Measurements from ENCODE around the gene DENND1A. TPM values are rescaled to one million over a fixed set of nuclear protein-coding genes. Genes with fewer than 3 reads are reported as not detected.

Gene DENND1A
- total and polyA plus RNA-seq, 7 donors = 12.8 to 33.2 (median 19.2) TPM

- WGBS, 2 donors = 28 to 71% methylated on average over 7 of the region's 7 CpGs
- intact Hi-C loops (cut with DNase I) = no loop called here
- DNase-seq = no peak
- TF ChIP-seq EP300 (IDR thresholded peaks at IDR 0.05) (no peak), POLR2A (IDR thresholded peaks at IDR 0.05) (no peak), CTCF (IDR thresholded peaks at IDR 0.05) (no peak), POLR2AphosphoS5 (IDR thresholded peaks at IDR 0.05) (no peak)
- Histone ChIP-seq H3K9me3 (peaks cover 0 to under 1% (median 0%) of the 10 kb centered on the region in 4 donors), H3K27ac (no peak overlapping the region), H3K4me1 (peaks cover 0 to 11% (median 3%) of the 10 kb centered on the region in 4 donors), H3K4me3 (no peak overlapping the region), H3K27me3 (no peaks in the 10 kb centered on the region), H3K36me3 (no peaks in the 10 kb centered on the region)
Measured at GRCh38 chr9:123834889-123835562, 94.9 kb downstream of the DENND1A start.

GRCh38 chr9:123834218-123834888 lies 95.6 kb downstream of the DENND1A start:
- TF ChIP-seq EP300 (IDR thresholded peaks at IDR 0.05) = no peak
- no peak for TF ChIP-seq CTCF (IDR thresholded peaks at IDR 0.05)
- no peak for TF ChIP-seq POLR2AphosphoS5 (IDR thresholded peaks at IDR 0.05)
- TF ChIP-seq POLR2A (IDR thresholded peaks at IDR 0.05) = no peak
- Histone ChIP-seq H3K4me1 (peaks cover 0 to 11% (median 3%) of the 10 kb centered on the region in 4 donors), H3K36me3 (no peaks in the 10 kb centered on the region), H3K27ac (no peak overlapping the region), H3K4me3 (no peak overlapping the region), H3K9me3 (peaks cover 0 to 2% (median 0%) of the 10 kb centered on the region in 4 donors), H3K27me3 (no peaks in the 10 kb centered on the region)
- no peak for DNase-seq
- WGBS, 2 donors = 81 to 87% methylated on average over 7 of the region's 7 CpGs
- intact Hi-C loops (cut with DNase I) = no loop called here

GRCh38 chr9:123832858-123833650 lies 96.9 kb downstream of the DENND1A start:
- TF ChIP-seq EP300 (IDR thresholded peaks at IDR 0.05) (no peak), CTCF (IDR thresholded peaks at IDR 0.05) (no peak), POLR2AphosphoS5 (IDR thresholded peaks at IDR 0.05) (no peak), POLR2A (IDR thresholded peaks at IDR 0.05) (no peak)
- no peak overlapping the region for H3K27ac ChIP-seq
- H3K4me3 ChIP-seq = no peak overlapping the region
- peaks cover 0 to 14% (median 5%) of the 10 kb centered on the region in 4 donors for H3K9me3 ChIP-seq
- peaks cover 0 to 11% (median 3%) of the 10 kb centered on the region in 4 donors for H3K4me1 ChIP-seq
- no peaks in the 10 kb centered on the region for H3K36me3 ChIP-seq
- intact Hi-C loops (cut with DNase I) = no loop called here
- DNase-seq = no peak
- WGBS, 2 donors = 89 to 97% methylated on average over 8 of the region's 8 CpGs
- H3K27me3 ChIP-seq = no peaks in the 10 kb centered on the region

DNA sequence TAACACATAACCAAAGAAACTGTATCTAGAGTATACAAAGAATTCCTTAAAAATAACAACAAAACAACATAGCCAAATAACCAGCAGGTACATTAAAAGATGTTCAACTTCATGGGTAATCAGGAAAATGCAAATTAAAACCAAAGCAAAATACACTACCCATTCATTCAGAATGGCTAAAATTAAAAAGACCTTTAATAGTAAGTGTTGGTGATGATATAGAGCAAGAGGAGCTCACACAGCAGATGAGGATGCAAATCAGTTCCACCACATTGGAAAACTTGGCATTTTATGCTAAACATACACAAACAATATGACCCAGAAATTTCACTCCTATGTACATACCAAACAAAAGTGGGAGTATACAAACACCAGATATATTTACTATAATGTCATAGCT lies 97.8 kb downstream of the DENND1A start:
- no peak overlapping the region for H3K27ac ChIP-seq
- H3K27me3 ChIP-seq = no peaks in the 10 kb centered on the region
- H3K4me3 ChIP-seq = no peak overlapping the region
- TF ChIP-seq EP300 (IDR thresholded peaks at IDR 0.05) (no peak), POLR2AphosphoS5 (IDR thresholded peaks at IDR 0.05) (no peak), CTCF (IDR thresholded peaks at IDR 0.05) (no peak), POLR2A (IDR thresholded peaks at IDR 0.05) (no peak)
- no peak for DNase-seq
- H3K36me3 ChIP-seq = no peaks in the 10 kb centered on the region
- peaks cover 0 to 11% (median 3%) of the 10 kb centered on the region in 4 donors for H3K4me1 ChIP-seq
- intact Hi-C loops (cut with DNase I) = no loop called here
- H3K9me3 ChIP-seq = peaks cover 0 to 14% (median 8%) of the 10 kb centered on the region in 4 donors
